ENCODE measurements around the gene NDUFA7.
A peak's percentile ranks its signal among the peaks of the same experiment; 100 is the strongest.
"Not testable (repeated sequence)": the region's sequence is repeated elsewhere in the genome, so short reads cannot be mapped to it uniquely, and the experiment has no call there.

NDUFA7 gene

GRCh38 chr19:8341504-8341903, 20.3 kb upstream of the NDUFA7 start:
- DNase-seq = not testable (repeated sequence)

- DNase-seq = no peak
Observed at GRCh38 chr19:8340341-8341096, 19.3 kb upstream of the NDUFA7 start.

GRCh38 chr19:8338835-8339234, 17.7 kb upstream of the NDUFA7 start:
- no peak for DNase-seq

- no peak for DNase-seq
Observed at GRCh38 chr19:8337728-8338127, 16.6 kb upstream of the NDUFA7 start.

- no peak for DNase-seq
Observed at GRCh38 chr19:8336660-8337059, 15.5 kb upstream of the NDUFA7 start.

- DNase-seq = no peak
Observed at GRCh38 chr19:8336072-8336569, 14.9 kb upstream of the NDUFA7 start.

- peak; percentile 25 for DNase-seq
Observed at GRCh38 chr19:8335343-8336071, 14.3 kb upstream of the NDUFA7 start.

GRCh38 chr19:8334458-8335342, 13.5 kb upstream of the NDUFA7 start:
- DNase-seq = peak; percentile 26

GRCh38 chr19:8333767-8334457, 12.7 kb upstream of the NDUFA7 start:
- DNase-seq = no peak

- DNase-seq = no peak
Observed at GRCh38 chr19:8332976-8333766, 12.0 kb upstream of the NDUFA7 start.

GRCh38 chr19:8331263-8331845, 10.2 kb upstream of the NDUFA7 start:
- no peak for DNase-seq

- DNase-seq = no peak
Observed at GRCh38 chr19:8329996-8330395, 8.8 kb upstream of the NDUFA7 start.

GRCh38 chr19:8325454-8325853, 4.3 kb upstream of the NDUFA7 start:
- no peak for DNase-seq

- DNase-seq = no peak
Observed at GRCh38 chr19:8324186-8325050, 3.2 kb upstream of the NDUFA7 start.

- no peak for DNase-seq
Observed at GRCh38 chr19:8323781-8324185, 2.6 kb upstream of the NDUFA7 start.

GRCh38 chr19:8322638-8322997, 1.4 kb upstream of the NDUFA7 start:
- DNase-seq = no peak

- no peak for DNase-seq
Observed at GRCh38 chr19:8321986-8322637, 937 bp upstream of the NDUFA7 start.

- DNase-seq = no peak
Observed at GRCh38 chr19:8320564-8321066, 560 bp downstream of the NDUFA7 start.

- DNase-seq = no peak
Observed at GRCh38 chr19:8319807-8320520, 1.2 kb downstream of the NDUFA7 start.

All from CD4-positive, alpha-beta T cell treated with Interleukin-10 for 1 hour (primary cell).